Panc1 (cell line): ENCODE results near the gene EIF4G3. TPM values are rescaled to one million over a fixed set of nuclear protein-coding genes. Genes with fewer than 3 reads are reported as not detected.

Experiments used
- ATAC-seq: fragments of 200-7000 bp; cut with Tn5 transposase; 2 replicates; pipeline ENCODE4 v1.9.1; 2020; ENCODE audit warnings: mild to moderate bottlenecking, moderate library complexity
- BruUV-seq: library from RNA; stranded (reverse); fragments of 400-500 nt; replicated peaks from 2 replicates; lab custom pipeline; 2021; lab: Mats Ljungman, UMichigan
- CTCF ChIA-PET: fragments of 300-600 bp; sonication (Branson Sonifier 250); formaldehyde crosslinking; loops from one replicate; lab custom pipeline; 2022; ENCODE audit warnings: antibody characterized with exemption; lab: Charles Lee
- POLR2A ChIA-PET: fragments of 300-600 bp; sonication (Branson Sonifier 250); formaldehyde crosslinking; loops from one replicate; lab custom pipeline; 2022; ENCODE audit warnings: antibody characterized with exemption; lab: Charles Lee
- DNase-seq: peaks from one replicate; pipeline ENCODE4 v3.0.0-alpha.2; 2010; ENCODE audit warnings: low read depth, low spot score
- H3K27ac ChIP-seq: 2 replicates; pipeline ENCODE4 v1.5.1; 2011; ENCODE audit warnings: mild to moderate bottlenecking, low read length, inconsistent platforms
- H3K27me3 ChIP-seq: fragments of 200-500 bp; sonication (Bioruptor generic); 2 replicates; pipeline ENCODE4 v1.6.0; 2014; ENCODE audit warnings: low read length, inconsistent platforms; ENCODE audit not compliant: control insufficient read depth, insufficient read depth
- H3K36me3 ChIP-seq: fragments of 200-500 bp; sonication (Bioruptor generic); 2 replicates; pipeline ENCODE4 v1.5.1; 2014; ENCODE audit warnings: inconsistent platforms, mild to moderate bottlenecking, low read length, moderate library complexity; ENCODE audit not compliant: control insufficient read depth, insufficient read depth
- H3K4me1 ChIP-seq: 2 replicates; pipeline ENCODE4 v1.5.1; 2011; ENCODE audit warnings: inconsistent platforms, mild to moderate bottlenecking, low read length, moderate library complexity; ENCODE audit not compliant: control insufficient read depth, insufficient read depth
- H3K4me3 ChIP-seq, 2 experiments: 2 replicates each; pipeline ENCODE4 v1.5.1; 2011 to 2012; ENCODE audit warnings: low read depth in 2 of 2, low read length in 2 of 2, mild to moderate bottlenecking in 2 of 2, inconsistent platforms in 1 of 2, moderate library complexity in 1 of 2
- H3K9me3 ChIP-seq: fragments of 200-500 bp; sonication (Bioruptor generic); 2 replicates; pipeline ENCODE4 v1.5.1; 2014; ENCODE audit warnings: low read depth, mild to moderate bottlenecking, inconsistent platforms, low read length, moderate library complexity; ENCODE audit not compliant: control insufficient read depth, insufficient read depth
- POLR2AphosphoS5 ChIP-seq: IDR thresholded peaks from 2 replicates; pipeline ENCODE4 v1.6.1; 2012; ENCODE audit warnings: mild to moderate bottlenecking, low read depth, low read length, moderate library complexity
- SIN3A ChIP-seq: IDR thresholded peaks from 2 replicates; pipeline ENCODE4 v1.6.1; 2012; ENCODE audit warnings: low read depth, mild to moderate bottlenecking, low read length, moderate library complexity, borderline replicate concordance; ENCODE audit not compliant: insufficient read depth
- TCF7L2 ChIP-seq: IDR thresholded peaks from 2 replicates; pipeline ENCODE4 v1.6.1; 2011; ENCODE audit warnings: mild to moderate bottlenecking, low read depth, low read length, inconsistent platforms
- in situ Hi-C: cut with HindIII; loops from 2 replicates; pipeline ENCODE4 v1.10.0; 2016; ENCODE audit warnings: low sequenced_read_pairs, low pct_unique_long_range_greater_than_20kb
- intact Hi-C: fragments of 100-400 bp; cut with micrococcal nuclease; formaldehyde crosslinking; loops from one replicate; pipeline ENCODE4 v1.10.0; 2022; ENCODE audit not compliant: unreplicated experiment
- total RNA-seq: library from RNA; stranded (reverse); gene quantifications from one replicate; pipeline ENCODE4 v1.2.1, GENCODE V29; 2021; ENCODE audit not compliant: unreplicated experiment
- TF ChIP-seq, protein P1 (sequence below), 2 experiments: IDR thresholded peaks; 2 replicates each; pipeline ENCODE4 v1.6.1; 2011 to 2012; ENCODE audit warnings: low read depth in 2 of 2, control low read depth in 1 of 2, low read length in 1 of 2, mild to moderate bottlenecking in 1 of 2, moderate library complexity in 1 of 2; ENCODE audit not compliant: insufficient read depth in 1 of 2
- TF ChIP-seq, protein P2 (sequence below): fragments of 450-650 bp; IDR thresholded peaks from 2 replicates; pipeline ENCODE4 v1.5.1; 2017; ENCODE audit warnings: mild to moderate bottlenecking

EIF4G3 gene
- total RNA-seq, 1 experiment from 2014 or later = 78.6 TPM

DNA sequence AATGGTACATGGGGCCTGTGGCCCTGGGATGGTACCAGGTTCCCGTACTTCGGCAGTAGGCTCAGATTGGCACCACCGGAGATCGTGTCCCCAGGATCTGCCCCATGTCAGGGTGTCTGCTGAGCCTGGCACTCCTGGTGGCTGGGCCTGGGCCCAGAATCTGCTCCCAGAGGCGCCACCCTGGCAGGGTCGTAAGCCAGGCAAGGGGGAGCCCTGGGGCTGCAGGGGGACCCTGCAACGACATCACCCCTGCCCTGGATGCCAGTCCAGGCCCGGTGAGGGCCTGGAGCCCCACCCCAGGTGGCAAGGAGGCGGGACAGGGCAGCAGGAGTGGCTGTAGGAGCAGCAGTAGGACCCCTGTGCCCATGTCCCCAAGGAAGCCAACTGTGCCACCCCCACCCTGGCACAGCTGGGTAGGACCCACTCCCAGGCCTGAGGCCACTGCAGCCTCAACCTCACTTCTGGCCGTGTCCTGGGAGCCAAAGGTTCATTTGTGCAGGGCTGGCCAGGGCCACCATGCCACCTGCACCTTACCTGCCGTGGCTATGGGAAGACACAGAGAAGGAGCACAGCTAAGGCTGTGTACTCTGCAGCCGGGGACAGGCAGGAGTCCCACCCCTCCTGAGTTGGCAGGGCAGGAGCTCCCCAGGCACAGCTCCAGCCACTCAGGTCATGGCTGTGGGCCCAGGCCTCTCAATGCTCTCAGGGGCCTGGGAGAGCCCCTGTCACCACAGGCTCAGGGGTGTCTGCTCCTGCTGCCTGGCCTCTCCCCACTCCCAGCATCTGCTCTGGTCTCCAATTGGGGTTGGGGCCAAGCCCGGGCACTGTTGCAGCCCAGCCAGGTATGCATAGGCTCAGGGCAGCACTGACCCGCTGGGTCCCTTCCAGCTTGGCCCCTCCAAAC, 141.7 kb downstream of the EIF4G3 start:
- in situ Hi-C loops = no loop called here
- Histone ChIP-seq H3K4me1 (no peaks in the 10 kb centered on the region), H3K9me3 (no peaks in the 10 kb centered on the region; the same call in 1 of the 2 replicates), H3K36me3 (no peaks in the 10 kb centered on the region), H3K27me3 (no peaks in the 10 kb centered on the region), H3K4me3 (no peak overlapping the region), H3K27ac (no peak overlapping the region)
- ChIA-PET POLR2A (no interaction called here), CTCF (no interaction called here)
- intact Hi-C loops = no loop called here
- BruUV-seq = no TSS peak
- peak; percentile 61; the same call in 1 of the 2 replicates for ATAC-seq
- TF ChIP-seq POLR2AphosphoS5 (no peak), SIN3A (no peak), TCF7L2 (no peak)
- TF ChIP-seq, protein P1, sequence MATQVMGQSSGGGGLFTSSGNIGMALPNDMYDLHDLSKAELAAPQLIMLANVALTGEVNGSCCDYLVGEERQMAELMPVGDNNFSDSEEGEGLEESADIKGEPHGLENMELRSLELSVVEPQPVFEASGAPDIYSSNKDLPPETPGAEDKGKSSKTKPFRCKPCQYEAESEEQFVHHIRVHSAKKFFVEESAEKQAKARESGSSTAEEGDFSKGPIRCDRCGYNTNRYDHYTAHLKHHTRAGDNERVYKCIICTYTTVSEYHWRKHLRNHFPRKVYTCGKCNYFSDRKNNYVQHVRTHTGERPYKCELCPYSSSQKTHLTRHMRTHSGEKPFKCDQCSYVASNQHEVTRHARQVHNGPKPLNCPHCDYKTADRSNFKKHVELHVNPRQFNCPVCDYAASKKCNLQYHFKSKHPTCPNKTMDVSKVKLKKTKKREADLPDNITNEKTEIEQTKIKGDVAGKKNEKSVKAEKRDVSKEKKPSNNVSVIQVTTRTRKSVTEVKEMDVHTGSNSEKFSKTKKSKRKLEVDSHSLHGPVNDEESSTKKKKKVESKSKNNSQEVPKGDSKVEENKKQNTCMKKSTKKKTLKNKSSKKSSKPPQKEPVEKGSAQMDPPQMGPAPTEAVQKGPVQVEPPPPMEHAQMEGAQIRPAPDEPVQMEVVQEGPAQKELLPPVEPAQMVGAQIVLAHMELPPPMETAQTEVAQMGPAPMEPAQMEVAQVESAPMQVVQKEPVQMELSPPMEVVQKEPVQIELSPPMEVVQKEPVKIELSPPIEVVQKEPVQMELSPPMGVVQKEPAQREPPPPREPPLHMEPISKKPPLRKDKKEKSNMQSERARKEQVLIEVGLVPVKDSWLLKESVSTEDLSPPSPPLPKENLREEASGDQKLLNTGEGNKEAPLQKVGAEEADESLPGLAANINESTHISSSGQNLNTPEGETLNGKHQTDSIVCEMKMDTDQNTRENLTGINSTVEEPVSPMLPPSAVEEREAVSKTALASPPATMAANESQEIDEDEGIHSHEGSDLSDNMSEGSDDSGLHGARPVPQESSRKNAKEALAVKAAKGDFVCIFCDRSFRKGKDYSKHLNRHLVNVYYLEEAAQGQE (IDR thresholded peaks at IDR 0.05; ENCODE audit: insufficient read depth in 1 of 2, low read depth in 2 of 2, low read length in 1 of 2) = no peak
- TF ChIP-seq, protein P2, sequence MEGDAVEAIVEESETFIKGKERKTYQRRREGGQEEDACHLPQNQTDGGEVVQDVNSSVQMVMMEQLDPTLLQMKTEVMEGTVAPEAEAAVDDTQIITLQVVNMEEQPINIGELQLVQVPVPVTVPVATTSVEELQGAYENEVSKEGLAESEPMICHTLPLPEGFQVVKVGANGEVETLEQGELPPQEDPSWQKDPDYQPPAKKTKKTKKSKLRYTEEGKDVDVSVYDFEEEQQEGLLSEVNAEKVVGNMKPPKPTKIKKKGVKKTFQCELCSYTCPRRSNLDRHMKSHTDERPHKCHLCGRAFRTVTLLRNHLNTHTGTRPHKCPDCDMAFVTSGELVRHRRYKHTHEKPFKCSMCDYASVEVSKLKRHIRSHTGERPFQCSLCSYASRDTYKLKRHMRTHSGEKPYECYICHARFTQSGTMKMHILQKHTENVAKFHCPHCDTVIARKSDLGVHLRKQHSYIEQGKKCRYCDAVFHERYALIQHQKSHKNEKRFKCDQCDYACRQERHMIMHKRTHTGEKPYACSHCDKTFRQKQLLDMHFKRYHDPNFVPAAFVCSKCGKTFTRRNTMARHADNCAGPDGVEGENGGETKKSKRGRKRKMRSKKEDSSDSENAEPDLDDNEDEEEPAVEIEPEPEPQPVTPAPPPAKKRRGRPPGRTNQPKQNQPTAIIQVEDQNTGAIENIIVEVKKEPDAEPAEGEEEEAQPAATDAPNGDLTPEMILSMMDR = no peak
- no peak for DNase-seq

DNA sequence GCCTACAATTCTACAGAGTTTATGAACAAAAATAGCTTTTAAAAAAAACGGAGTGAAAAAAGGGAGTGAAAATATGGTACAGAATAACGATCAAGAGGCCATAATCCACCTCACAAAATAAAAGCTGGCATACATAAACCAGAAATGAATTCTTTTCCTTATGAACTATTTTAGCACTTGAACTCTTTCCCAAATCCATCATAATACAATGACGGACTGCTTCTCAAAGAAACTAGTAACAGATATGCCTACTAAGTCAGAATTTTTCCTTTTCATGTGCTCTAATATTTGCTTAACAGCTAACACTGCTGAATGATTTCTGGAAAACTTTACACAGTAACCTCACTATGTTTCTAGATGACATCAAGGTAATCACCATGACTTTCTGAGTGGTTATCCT, 144.0 kb downstream of the EIF4G3 start:
- BruUV-seq = no TSS peak
- H3K9me3 ChIP-seq = no peaks in the 10 kb centered on the region; the same call in 1 of the 2 replicates
- H3K4me3 ChIP-seq = no peak overlapping the region
- H3K27ac ChIP-seq = no peak overlapping the region
- ATAC-seq (no peak), DNase-seq (no peak)
- intact Hi-C loops (no loop called here), in situ Hi-C loops (no loop called here)
- H3K36me3 ChIP-seq = no peaks in the 10 kb centered on the region
- ChIA-PET CTCF (no interaction called here), POLR2A (no interaction called here)
- TF ChIP-seq POLR2AphosphoS5 (no peak), SIN3A (no peak), TCF7L2 (no peak)
- TF ChIP-seq, protein P2 = no peak
- TF ChIP-seq, protein P1 (IDR thresholded peaks at IDR 0.05; ENCODE audit: insufficient read depth in 1 of 2, low read depth in 2 of 2, low read length in 1 of 2) = no peak
- no peaks in the 10 kb centered on the region for H3K27me3 ChIP-seq
- H3K4me1 ChIP-seq = no peaks in the 10 kb centered on the region
